ENCODE measurements around the gene TBC1D1.

DNA sequence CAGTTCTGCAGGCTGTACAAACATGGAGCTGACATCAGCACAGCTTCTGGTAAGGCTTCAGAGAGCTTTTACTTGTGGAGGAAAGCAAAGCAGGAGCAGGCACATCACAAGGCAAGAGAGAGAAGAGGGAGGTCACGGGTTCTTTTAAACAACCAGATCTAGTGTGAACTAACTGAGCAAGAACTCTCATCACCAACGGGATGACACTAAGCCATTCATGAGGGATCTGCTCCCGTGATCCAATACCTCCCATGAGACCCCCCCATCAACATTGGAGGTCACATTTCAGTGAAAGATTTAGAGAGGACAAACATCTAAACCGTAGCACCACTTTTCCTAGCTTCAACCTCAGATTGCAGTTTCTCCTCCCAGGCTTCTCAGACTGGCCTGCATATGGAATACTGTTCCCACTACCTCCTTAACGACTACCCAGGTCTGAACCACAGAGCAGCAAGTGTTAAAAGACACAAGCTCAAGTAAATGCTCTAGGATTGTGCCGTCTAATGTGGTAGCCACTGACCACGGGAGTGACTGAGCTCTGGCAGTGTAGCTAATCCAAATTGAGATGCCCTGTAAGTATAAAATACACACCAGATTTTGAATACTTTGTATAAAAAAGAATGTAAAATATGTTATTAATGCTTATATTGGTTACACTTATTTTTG is 262.0 kb downstream of the TBC1D1 start:
- no peak for TF ChIP-seq CTCF (IDR thresholded peaks at IDR 0.05 in 8 of 11, conservative IDR thresholded peaks at IDR 0.05 in 3 of 11)
- no peak for TF ChIP-seq POLR2AphosphoS5 (IDR thresholded peaks at IDR 0.05)

All from spleen (tissue), 7 donors.